HG03108 (cell line): ENCODE results near the gene MBL2.

Source experiments
- ATAC-seq: cut with Tn5 transposase; IDR thresholded peaks from one replicate; pipeline ENCODE4 v1.9.1; 2021; ENCODE audit warnings: moderate library complexity; ENCODE audit not compliant: unreplicated experiment

Gene MBL2

GRCh38 chr10:52772623-52773022, at the start of gene MBL2:
MBL2 (minus strand) TSS chr10:52772784; CDS start chr10:52771635, 1,149 bp downstream.
- no peak for ATAC-seq

DNA sequence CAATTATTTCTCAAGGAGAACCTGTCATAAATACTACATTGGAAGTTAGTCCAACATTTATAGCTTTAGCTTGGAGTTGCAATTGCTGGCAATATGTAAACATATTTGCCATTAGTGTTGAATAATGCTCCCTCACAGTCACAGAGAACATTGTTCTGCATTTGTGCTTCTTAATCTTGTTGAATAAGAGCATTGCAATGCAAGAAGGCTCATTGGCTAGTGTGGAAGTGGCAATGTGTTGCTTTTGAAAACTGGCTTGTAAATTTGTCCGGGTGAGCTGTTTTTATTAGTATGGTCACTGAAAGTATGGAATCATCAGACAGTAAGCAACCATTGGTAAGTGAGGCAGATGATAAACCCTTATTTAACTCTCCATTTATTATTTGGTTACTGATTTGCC, 47.7 kb upstream of the MBL2 start:
- ATAC-seq, result no peak

GRCh38 chr10:52818019-52818418, 45.4 kb upstream of the MBL2 start:
- peak; percentile 92 for ATAC-seq

DNA sequence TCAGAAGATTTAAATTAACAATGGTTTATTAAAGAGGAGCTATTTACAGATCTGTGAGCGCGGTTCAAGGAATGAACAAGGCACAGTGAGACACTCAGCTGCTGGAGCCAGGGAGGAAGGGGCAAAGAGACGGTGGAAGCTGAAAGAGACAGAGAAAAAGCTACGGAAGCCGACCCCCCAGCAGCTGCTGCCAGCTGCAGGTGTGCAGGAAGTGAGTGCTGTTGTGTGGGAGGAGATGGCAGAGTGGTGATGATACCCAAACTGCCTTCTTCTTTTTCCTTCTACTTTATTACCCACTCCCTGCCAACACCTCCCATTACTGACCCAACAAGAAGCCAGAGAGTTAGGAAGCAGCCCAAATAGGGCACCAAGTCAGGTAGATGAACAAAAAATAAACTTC, 41.9 kb upstream of the MBL2 start:
- ATAC-seq, result no peak

- ATAC-seq, result no peak
Measured at GRCh38 chr10:52811776-52812175, 39.2 kb upstream of the MBL2 start.

GRCh38 chr10:52810761-52811160, 38.2 kb upstream of the MBL2 start:
- ATAC-seq, result no peak

- no peak for ATAC-seq
Measured at GRCh38 chr10:52807803-52808202, 35.2 kb upstream of the MBL2 start.

GRCh38 chr10:52805414-52806285, 33.1 kb upstream of the MBL2 start:
- no peak for ATAC-seq

DNA sequence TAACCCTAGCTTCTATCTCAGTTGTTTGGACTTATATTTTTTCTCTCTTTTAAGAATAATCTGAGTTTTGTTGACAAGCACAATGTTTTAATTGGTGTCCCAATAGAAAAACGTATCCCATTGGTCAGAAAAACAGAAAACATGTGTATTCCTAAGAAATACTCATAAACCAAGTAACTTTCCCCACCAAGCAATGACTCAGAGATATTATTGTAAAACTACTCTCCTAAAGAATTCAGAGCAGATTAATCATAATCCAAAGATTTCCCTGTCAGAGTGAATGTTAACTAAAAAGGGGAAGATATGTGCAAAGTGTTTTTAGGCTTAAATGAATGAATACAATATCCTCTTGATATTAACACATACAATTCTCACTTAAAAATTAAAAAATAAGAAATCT, 29.4 kb upstream of the MBL2 start:
- ATAC-seq, result no peak

GRCh38 chr10:52786098-52786497, 13.5 kb upstream of the MBL2 start:
- no peak for ATAC-seq

DNA sequence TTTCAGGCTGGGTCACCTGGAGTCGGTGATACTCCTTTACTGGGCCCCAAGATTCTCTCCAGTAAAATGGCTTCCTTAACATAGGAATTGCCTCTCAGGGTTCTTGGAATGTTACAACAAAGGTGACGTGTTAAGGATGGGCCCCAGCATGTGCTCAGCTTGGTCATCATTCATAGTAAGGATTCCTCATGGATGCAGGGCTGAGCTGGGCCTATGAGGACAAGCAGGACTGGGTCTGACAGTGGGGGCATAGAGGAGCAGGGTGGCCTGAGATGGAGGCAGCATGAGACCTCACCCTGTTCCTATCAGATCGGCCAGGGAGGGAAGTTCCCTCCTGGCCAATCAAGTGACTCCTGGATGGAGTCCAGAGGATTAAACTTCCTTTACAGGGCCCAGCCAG, 12.8 kb upstream of the MBL2 start:
- no peak for ATAC-seq

- no peak for ATAC-seq
Measured at GRCh38 chr10:52783726-52784125, 11.1 kb upstream of the MBL2 start.

DNA sequence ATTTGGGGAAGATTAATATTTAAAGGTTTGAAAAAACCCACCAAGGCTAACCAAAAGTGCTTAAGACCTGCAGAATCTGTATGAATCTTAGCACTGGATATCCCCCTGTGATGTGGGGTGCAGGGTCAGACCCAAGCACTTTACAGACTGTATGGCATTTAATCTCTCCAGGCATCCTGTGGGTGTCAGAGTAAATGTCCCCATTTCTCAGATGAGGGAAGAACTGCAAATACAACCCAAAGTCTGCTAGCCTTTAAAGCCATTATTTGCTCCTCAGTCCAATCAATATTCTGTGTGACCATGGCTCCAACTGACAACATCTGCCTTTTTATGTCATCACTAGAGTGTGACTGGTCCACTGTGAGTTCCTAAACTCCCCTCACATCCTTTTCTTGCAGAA, 10.0 kb upstream of the MBL2 start:
- no peak for ATAC-seq

DNA sequence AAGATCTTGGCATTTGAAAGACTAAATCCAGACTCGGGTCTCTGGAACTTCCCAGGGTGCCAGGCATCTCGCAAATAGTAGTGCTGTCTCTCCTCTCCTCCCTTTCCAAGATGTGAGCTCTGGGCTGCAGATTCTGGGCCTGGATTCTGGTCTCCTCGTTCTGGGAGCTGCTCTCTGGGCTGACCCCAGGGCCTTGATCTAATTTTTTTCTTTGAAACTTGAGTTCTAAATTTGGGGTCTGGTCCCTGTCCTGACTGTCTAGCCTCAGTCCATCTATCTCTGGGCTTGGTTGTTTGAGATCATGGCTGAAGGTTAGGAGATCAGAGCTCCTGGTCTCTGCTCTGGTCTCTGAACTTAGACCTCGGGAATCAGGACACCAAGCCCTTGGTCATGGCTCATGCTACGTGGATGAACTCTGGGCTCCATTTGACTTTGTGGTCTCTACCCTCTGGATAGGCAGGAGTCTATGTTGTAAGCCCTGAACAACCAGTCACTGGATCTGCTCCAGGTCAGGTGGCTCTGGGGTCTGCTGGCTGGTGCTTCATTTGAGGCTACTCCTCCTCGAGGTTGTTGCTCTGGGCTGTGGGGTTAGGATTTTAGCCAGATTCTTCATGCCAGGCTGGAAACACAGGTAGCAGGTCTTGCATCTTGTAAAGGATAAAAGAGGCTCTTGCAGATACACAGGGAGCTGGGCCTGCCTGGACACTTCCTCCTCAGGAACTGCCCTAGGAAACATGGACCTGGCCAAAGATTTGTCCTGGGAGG, 8.0 kb upstream of the MBL2 start:
- peak; percentile 20 for ATAC-seq

- ATAC-seq, result peak; percentile 85
Measured at GRCh38 chr10:52779541-52780390, 7.2 kb upstream of the MBL2 start.

- no peak for ATAC-seq
Measured at GRCh38 chr10:52778511-52779392, 6.2 kb upstream of the MBL2 start.

- ATAC-seq, result no peak
Measured at GRCh38 chr10:52777414-52777813, 4.8 kb upstream of the MBL2 start.

DNA sequence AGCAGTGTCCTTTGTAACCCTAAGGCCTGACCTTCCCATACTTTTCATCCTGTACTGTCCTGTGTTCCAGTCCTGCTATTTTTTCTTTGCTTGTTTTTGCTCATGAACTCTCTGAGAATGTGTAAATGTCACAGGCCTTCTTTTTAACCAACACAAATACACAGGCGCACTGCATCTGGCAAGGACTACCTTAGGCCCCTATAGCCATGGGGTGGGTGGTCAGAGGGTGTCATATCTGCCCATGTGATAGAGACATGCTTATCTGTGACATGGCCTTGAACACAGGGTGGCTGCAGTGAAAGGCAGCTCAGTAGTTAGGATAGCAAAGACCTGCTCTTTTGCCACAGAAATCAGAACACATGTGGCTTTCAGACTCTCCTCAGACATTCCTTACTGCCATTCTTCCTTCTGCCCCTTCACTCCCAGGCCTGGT, 3.9 kb upstream of the MBL2 start:
- no peak for ATAC-seq

GRCh38 chr10:52775132-52775647, 2.6 kb upstream of the MBL2 start:
- ATAC-seq, result no peak

GRCh38 chr10:52774600-52775106, 2.1 kb upstream of the MBL2 start:
- no peak for ATAC-seq
